Osteoblast (primary cell): ENCODE measurements around the gene DLGAP5. TPM values are rescaled to one million over a fixed set of nuclear protein-coding genes. Genes with fewer than 3 reads are reported as not detected.
A peak's percentile ranks its signal among the peaks of the same experiment; 100 is the strongest.

Experiments used
- DNase-seq: peaks from one replicate; pipeline ENCODE4 v3.0.0; 2011; ENCODE audit warnings: low spot score, mixed read lengths; ENCODE audit not compliant: insufficient read length; ENCODE audit errors: missing footprints
- H2AFZ ChIP-seq: 2 replicates; pipeline ENCODE4 v1.6.0; 2011; ENCODE audit warnings: mild to moderate bottlenecking, low read length
- H3K27ac ChIP-seq: 2 replicates; pipeline ENCODE4 v1.5.1; 2011; ENCODE audit warnings: mild to moderate bottlenecking, low read depth, low read length, moderate library complexity
- H3K27me3 ChIP-seq: 2 replicates; pipeline ENCODE4 v1.6.0; 2012; ENCODE audit warnings: mild to moderate bottlenecking, control low read depth, inconsistent platforms, low read length, moderate library complexity; ENCODE audit not compliant: insufficient read depth
- H3K36me3 ChIP-seq: 2 replicates; pipeline ENCODE4 v1.5.1; 2011; ENCODE audit warnings: mild to moderate bottlenecking, low read length, control low read depth, moderate library complexity; ENCODE audit not compliant: insufficient read depth
- H3K4me1 ChIP-seq: 2 replicates; pipeline ENCODE4 v1.5.1; 2011; ENCODE audit warnings: mild to moderate bottlenecking, low read length, control low read depth, moderate library complexity; ENCODE audit not compliant: insufficient read depth
- H3K4me2 ChIP-seq: 2 replicates; pipeline ENCODE4 v1.6.0; 2011; ENCODE audit warnings: mild to moderate bottlenecking, low read length; ENCODE audit not compliant: insufficient read depth
- H3K4me3 ChIP-seq: fragments of 200-600 bp; sonication (generic); 3 replicates; pipeline ENCODE4 v1.5.1; 2012; ENCODE audit warnings: mild to moderate bottlenecking, low read length, inconsistent platforms; ENCODE audit not compliant: insufficient read depth
- H3K79me2 ChIP-seq: 2 replicates; pipeline ENCODE4 v1.6.0; 2012; ENCODE audit warnings: mild to moderate bottlenecking, low read length, control low read depth, inconsistent platforms; ENCODE audit not compliant: insufficient read depth
- H3K9me3 ChIP-seq: 2 replicates; pipeline ENCODE4 v1.5.1; 2011; ENCODE audit warnings: low read depth, low read length, control low read depth
- H4K20me1 ChIP-seq: 2 replicates; pipeline ENCODE4 v1.6.0; 2012; ENCODE audit warnings: mild to moderate bottlenecking, low read length, control low read depth; ENCODE audit not compliant: insufficient read depth
- CTCF ChIP-seq: IDR thresholded peaks from 2 replicates; pipeline ENCODE4 v1.5.1; 2011; ENCODE audit warnings: mild to moderate bottlenecking, low read depth, low read length, moderate library complexity; ENCODE audit errors: extremely low read depth
- total RNA-seq: library from RNA; depleted of rRNA; stranded (reverse); fragments of >200 nt; gene quantifications from 2 replicates; pipeline ENCODE4 v1.2.3, GENCODE V29; 2012

DLGAP5 gene
- total RNA-seq, 1 donor: 5.1 TPM

GRCh38 chr14:55131370-55132137 is 59.8 kb downstream of the DLGAP5 start:
- Histone ChIP-seq H4K20me1 (peaks cover 17% of the 10 kb centered on the region), H3K36me3 (peaks cover 3% of the 10 kb centered on the region), H3K4me3 (no peak overlapping the region), H3K9me3 (no peaks in the 10 kb centered on the region), H2AFZ (no peak overlapping the region), H3K79me2 (peaks cover 68% of the 10 kb centered on the region), H3K27ac (no peak overlapping the region), H3K27me3 (no peaks in the 10 kb centered on the region), H3K4me2 (peak overlapping the region; percentile 95), H3K4me1 (peaks cover 53% of the 10 kb centered on the region)
- DNase-seq: no peak
- TF ChIP-seq CTCF: peak; percentile 8

- Histone ChIP-seq H3K4me3 (peak overlapping the region; percentile 73), H3K9me3 (no peaks in the 10 kb centered on the region), H3K27ac (peak overlapping the region; percentile 84), H3K79me2 (peaks cover 55% of the 10 kb centered on the region), H4K20me1 (peaks cover 13% of the 10 kb centered on the region), H3K27me3 (no peaks in the 10 kb centered on the region), H3K4me2 (peak overlapping the region; percentile 95), H3K4me1 (peaks cover 44% of the 10 kb centered on the region), H3K36me3 (peaks cover 3% of the 10 kb centered on the region), H2AFZ (peak overlapping the region; percentile 59)
- peak; percentile 86 for DNase-seq
- TF ChIP-seq CTCF: no peak
These were observed 61.2 kb downstream of the DLGAP5 start for GRCh38 chr14:55130196-55130550.

- peak overlapping the region; percentile 84 for H3K27ac ChIP-seq
- H3K4me1 ChIP-seq: peaks cover 44% of the 10 kb centered on the region
- H3K79me2 ChIP-seq: peaks cover 49% of the 10 kb centered on the region
- TF ChIP-seq CTCF: no peak
- DNase-seq: peak; percentile 96
- no peaks in the 10 kb centered on the region for H3K9me3 ChIP-seq
- peaks cover 13% of the 10 kb centered on the region for H4K20me1 ChIP-seq
- H3K4me3 ChIP-seq: peak overlapping the region; percentile 73
- H3K4me2 ChIP-seq: peak overlapping the region; percentile 95
- H2AFZ ChIP-seq: peak overlapping the region; percentile 59
- no peaks in the 10 kb centered on the region for H3K27me3 ChIP-seq
- peaks cover 3% of the 10 kb centered on the region for H3K36me3 ChIP-seq
These were observed 61.8 kb downstream of the DLGAP5 start for GRCh38 chr14:55129428-55130195.

GRCh38 chr14:55129086-55129427 is 62.3 kb downstream of the DLGAP5 start, which contains the start of gene LGALS3:
Gene LGALS3, plus strand, starts transcription at chr14:55129252. Its CDS starts 8,122 bp downstream, at chr14:55137374.
- H3K79me2 ChIP-seq: peaks cover 43% of the 10 kb centered on the region
- peak within 1 kb of the TSS; percentile 84 for H3K27ac ChIP-seq
- H2AFZ ChIP-seq: peak within 1 kb of the TSS; percentile 59
- TF ChIP-seq CTCF: no peak
- H4K20me1 ChIP-seq: peaks cover 11% of the 10 kb centered on the region
- H3K9me3 ChIP-seq: no peaks in the 10 kb centered on the region
- DNase-seq: peak; percentile 97
- H3K4me1 ChIP-seq: peaks cover 44% of the 10 kb centered on the region
- peak within 1 kb of the TSS; percentile 73 for H3K4me3 ChIP-seq
- H3K4me2 ChIP-seq: peak within 1 kb of the TSS; percentile 95
- peaks cover 3% of the 10 kb centered on the region for H3K36me3 ChIP-seq
- H3K27me3 ChIP-seq: no peaks in the 10 kb centered on the region
